Liver (tissue), 3 donors: ENCODE data around the gene ANKFN1.

ENCODE experiments used
- FOXA1 ChIP-seq: IDR thresholded peaks from 2 replicates; pipeline ENCODE4 v1.6.1; 2016; ENCODE audit warnings: antibody characterized with exemption
- HNF4A ChIP-seq, 2 donors: conservative IDR thresholded peaks; 2 replicates each; pipeline ENCODE4 v1.6.1; 2016; ENCODE audit warnings: antibody characterized with exemption in 2 of 2, mild to moderate bottlenecking in 2 of 2
- JUND ChIP-seq, 2 donors: IDR thresholded peaks; 2 replicates each; pipeline ENCODE4 v1.6.1; 2016; ENCODE audit warnings: antibody characterized with exemption in 2 of 2
- TAF1 ChIP-seq: conservative IDR thresholded peaks from 2 replicates; pipeline ENCODE4 v1.6.1; 2016; ENCODE audit warnings: antibody characterized with exemption, mild to moderate bottlenecking
- YY1 ChIP-seq: IDR thresholded peaks from 2 replicates; pipeline ENCODE4 v1.6.1; 2016; ENCODE audit warnings: antibody characterized with exemption, mild to moderate bottlenecking
- TF ChIP-seq, protein P1 (sequence below): fragments of 150-350 bp; IDR thresholded peaks from 2 replicates; pipeline ENCODE4 v1.5.1; 2017; ENCODE audit warnings: improper control_type of control experiment, low read depth, low read length; ENCODE audit not compliant: missing input control
- TF ChIP-seq, protein P2 (sequence below): IDR thresholded peaks from 2 replicates; pipeline ENCODE4 v1.6.1; 2016; ENCODE audit warnings: antibody characterized with exemption
- TF ChIP-seq, protein P3 (sequence below): IDR thresholded peaks from 2 replicates; pipeline ENCODE4 v1.6.1; 2016; ENCODE audit warnings: antibody characterized with exemption
- TF ChIP-seq, protein P4 (sequence below): IDR thresholded peaks from 2 replicates; pipeline ENCODE4 v1.6.1; 2016; ENCODE audit warnings: antibody characterized with exemption
- donor health status: healthy.
- donor health status: healthy.

DNA sequence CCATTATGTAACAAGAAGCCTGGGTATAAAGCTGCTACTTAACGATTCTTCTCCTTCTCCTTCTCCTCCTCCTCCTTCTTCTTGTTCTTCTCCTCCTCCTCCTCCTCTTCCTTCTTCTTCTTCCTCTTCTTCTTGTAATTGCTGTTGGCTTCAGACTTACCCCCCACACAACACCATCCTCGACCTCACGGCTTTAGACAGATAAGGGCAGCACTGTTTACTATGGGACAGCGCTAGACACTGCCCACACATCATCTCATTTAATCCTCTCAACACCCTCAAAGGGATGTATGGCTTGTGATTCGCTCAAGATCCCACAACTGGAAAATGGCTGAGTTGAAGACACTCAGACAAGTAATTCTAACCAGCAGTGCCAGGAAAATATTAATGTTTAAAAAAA lies 379.7 kb downstream of the ANKFN1 start:
- TF ChIP-seq HNF4A (conservative IDR thresholded peaks at IDR 0.05) (no peak), TAF1 (no peak), YY1 (no peak), FOXA1 (no peak), JUND (IDR thresholded peaks at IDR 0.05) (no peak)
- TF ChIP-seq, protein P1, sequence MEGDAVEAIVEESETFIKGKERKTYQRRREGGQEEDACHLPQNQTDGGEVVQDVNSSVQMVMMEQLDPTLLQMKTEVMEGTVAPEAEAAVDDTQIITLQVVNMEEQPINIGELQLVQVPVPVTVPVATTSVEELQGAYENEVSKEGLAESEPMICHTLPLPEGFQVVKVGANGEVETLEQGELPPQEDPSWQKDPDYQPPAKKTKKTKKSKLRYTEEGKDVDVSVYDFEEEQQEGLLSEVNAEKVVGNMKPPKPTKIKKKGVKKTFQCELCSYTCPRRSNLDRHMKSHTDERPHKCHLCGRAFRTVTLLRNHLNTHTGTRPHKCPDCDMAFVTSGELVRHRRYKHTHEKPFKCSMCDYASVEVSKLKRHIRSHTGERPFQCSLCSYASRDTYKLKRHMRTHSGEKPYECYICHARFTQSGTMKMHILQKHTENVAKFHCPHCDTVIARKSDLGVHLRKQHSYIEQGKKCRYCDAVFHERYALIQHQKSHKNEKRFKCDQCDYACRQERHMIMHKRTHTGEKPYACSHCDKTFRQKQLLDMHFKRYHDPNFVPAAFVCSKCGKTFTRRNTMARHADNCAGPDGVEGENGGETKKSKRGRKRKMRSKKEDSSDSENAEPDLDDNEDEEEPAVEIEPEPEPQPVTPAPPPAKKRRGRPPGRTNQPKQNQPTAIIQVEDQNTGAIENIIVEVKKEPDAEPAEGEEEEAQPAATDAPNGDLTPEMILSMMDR = no peak
- TF ChIP-seq, protein P2, sequence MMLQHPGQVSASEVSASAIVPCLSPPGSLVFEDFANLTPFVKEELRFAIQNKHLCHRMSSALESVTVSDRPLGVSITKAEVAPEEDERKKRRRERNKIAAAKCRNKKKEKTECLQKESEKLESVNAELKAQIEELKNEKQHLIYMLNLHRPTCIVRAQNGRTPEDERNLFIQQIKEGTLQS = no peak
- TF ChIP-seq, protein P3, sequence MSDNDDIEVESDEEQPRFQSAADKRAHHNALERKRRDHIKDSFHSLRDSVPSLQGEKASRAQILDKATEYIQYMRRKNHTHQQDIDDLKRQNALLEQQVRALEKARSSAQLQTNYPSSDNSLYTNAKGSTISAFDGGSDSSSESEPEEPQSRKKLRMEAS = no peak
- TF ChIP-seq, protein P4, sequence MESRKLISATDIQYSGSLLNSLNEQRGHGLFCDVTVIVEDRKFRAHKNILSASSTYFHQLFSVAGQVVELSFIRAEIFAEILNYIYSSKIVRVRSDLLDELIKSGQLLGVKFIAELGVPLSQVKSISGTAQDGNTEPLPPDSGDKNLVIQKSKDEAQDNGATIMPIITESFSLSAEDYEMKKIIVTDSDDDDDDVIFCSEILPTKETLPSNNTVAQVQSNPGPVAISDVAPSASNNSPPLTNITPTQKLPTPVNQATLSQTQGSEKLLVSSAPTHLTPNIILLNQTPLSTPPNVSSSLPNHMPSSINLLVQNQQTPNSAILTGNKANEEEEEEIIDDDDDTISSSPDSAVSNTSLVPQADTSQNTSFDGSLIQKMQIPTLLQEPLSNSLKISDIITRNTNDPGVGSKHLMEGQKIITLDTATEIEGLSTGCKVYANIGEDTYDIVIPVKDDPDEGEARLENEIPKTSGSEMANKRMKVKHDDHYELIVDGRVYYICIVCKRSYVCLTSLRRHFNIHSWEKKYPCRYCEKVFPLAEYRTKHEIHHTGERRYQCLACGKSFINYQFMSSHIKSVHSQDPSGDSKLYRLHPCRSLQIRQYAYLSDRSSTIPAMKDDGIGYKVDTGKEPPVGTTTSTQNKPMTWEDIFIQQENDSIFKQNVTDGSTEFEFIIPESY = no peak
